CD4-positive, CD25-positive, alpha-beta regulatory T cell (primary cell): ENCODE measurements around the gene PRKCE. TPM values are rescaled to one million over a fixed set of nuclear protein-coding genes. Genes with fewer than 3 reads are reported as not detected.
"Not testable (repeated sequence)": the region's sequence is repeated elsewhere in the genome, so short reads cannot be mapped to it uniquely, and the experiment has no call there.

ENCODE experiments used
- ATAC-seq, 2 donors: fragments of 150-1000 bp; cut with Tn5 transposase; one replicate each; pipeline ENCODE4 v1.10.0; 2021; ENCODE audit warnings: low read depth in 2 of 2, moderate number of reproducible peaks in 2 of 2, moderate library complexity in 1 of 2
- DNase-seq, 3 donors: peaks; one replicate each; pipeline versions ENCODE4 v3.0.0 to v3.0.0-alpha.2; 2012 to 2022; ENCODE audit warnings: mixed read lengths in 1 of 3
- H3K27ac ChIP-seq: one replicate; pipeline ENCODE4 v1.7.0; 2013; ENCODE audit warnings: mild to moderate bottlenecking, low read length; ENCODE audit not compliant: insufficient read depth, poor library complexity, severe bottlenecking
- H3K27me3 ChIP-seq: one replicate; pipeline ENCODE4 v1.7.0; 2013; ENCODE audit warnings: low read length; ENCODE audit not compliant: control insufficient read depth, insufficient read depth
- H3K36me3 ChIP-seq: one replicate; pipeline ENCODE4 v1.7.0; 2013; ENCODE audit warnings: mild to moderate bottlenecking, low read length, moderate library complexity; ENCODE audit not compliant: control insufficient read depth, insufficient read depth
- H3K4me1 ChIP-seq: 2 replicates; pipeline ENCODE4 v1.7.0; 2013; ENCODE audit warnings: mild to moderate bottlenecking, low read length; ENCODE audit not compliant: insufficient read depth, control insufficient read depth, poor library complexity, severe bottlenecking
- H3K4me3 ChIP-seq: one replicate; pipeline ENCODE4 v1.7.0; 2013; ENCODE audit warnings: low read depth, mild to moderate bottlenecking, low read length, moderate library complexity
- H3K9me3 ChIP-seq, 2 experiments: 1 replicate in 1 of 2; 2 replicates in 1 of 2; pipeline ENCODE4 v1.7.0; 2013; ENCODE audit warnings: low read length in 2 of 2, mild to moderate bottlenecking in 1 of 2, moderate library complexity in 1 of 2; ENCODE audit not compliant: control insufficient read depth in 2 of 2
- H3K27ac Mint-ChIP-seq, 3 donors: one replicate each; pipeline ENCODE4 v1.8.0; 2020 to 2022; ENCODE audit warnings: mild to moderate bottlenecking in 3 of 3, mixed read lengths in 3 of 3, moderate library complexity in 2 of 3
- H3K27me3 Mint-ChIP-seq: one replicate; pipeline ENCODE4 v1.8.0; 2022; ENCODE audit warnings: mild to moderate bottlenecking, mixed read lengths
- H3K36me3 Mint-ChIP-seq: one replicate; pipeline ENCODE4 v1.8.0; 2020; ENCODE audit warnings: mixed read lengths
- H3K4me1 Mint-ChIP-seq, 4 donors: one replicate each; pipeline ENCODE4 v1.8.0; 2020 to 2022; ENCODE audit warnings: mixed read lengths in 4 of 4, mild to moderate bottlenecking in 1 of 4
- H3K4me3 Mint-ChIP-seq, 4 donors: one replicate each; pipeline ENCODE4 v1.8.0; 2020 to 2022; ENCODE audit warnings: mild to moderate bottlenecking in 4 of 4, mixed read lengths in 4 of 4, moderate library complexity in 3 of 4
- H3K9me3 Mint-ChIP-seq, 7 donors: one replicate each; pipeline ENCODE4 v1.8.0; 2020 to 2022; ENCODE audit warnings: mixed read lengths in 7 of 7, mild to moderate bottlenecking in 3 of 7, moderate library complexity in 2 of 7
- polyA plus RNA-seq, 4 donors: library from polyadenylated mRNA; unstranded; fragments of 300-500 nt; fragmentation: Illumina TruSeq; gene quantifications; one replicate each; pipeline ENCODE4 v1.2.3, GENCODE V29; 2021
- total RNA-seq: library from RNA; stranded (reverse); gene quantifications from one replicate; pipeline ENCODE4 v1.2.3, GENCODE V29; 2022

PRKCE gene
- total and polyA plus RNA-seq, 5 donors from 2014 or later: 0.78 to 16.5 (median 1.3) TPM

DNA sequence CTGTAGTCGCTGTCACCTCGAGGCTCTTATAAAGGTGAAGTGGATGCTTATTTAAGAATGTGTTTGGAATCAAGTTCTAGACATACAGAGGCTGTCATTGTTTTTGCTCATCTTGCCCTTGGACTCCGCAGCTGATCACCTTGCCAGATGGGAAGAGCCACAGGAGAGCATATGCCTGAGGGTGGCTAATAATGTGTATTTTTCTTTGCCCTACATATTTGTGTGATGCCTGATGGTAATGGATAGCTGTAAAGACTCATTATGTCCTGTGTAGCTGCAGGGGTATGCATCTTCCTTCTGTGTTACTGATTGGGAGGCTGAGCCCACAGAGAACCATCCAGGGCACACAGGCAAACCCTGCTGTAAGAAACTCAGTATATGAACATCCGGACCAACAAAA lies 61.7 kb downstream of the PRKCE start:
- H3K27me3 ChIP-seq: no peaks in the 10 kb centered on the region
- Mint-ChIP-seq H3K9me3 (peaks cover 0 to 2% (median 0%) of the 10 kb centered on the region in 7 donors), H3K27ac (no peak overlapping the region), H3K4me1 (peaks cover 0 to 16% (median 4%) of the 10 kb centered on the region in 4 donors), H3K36me3 (peaks cover 12% of the 10 kb centered on the region), H3K4me3 (no peak overlapping the region), H3K27me3 (peaks cover 4% of the 10 kb centered on the region)
- ATAC-seq (no peak), DNase-seq (no peak)
- H3K4me3 ChIP-seq: no peak overlapping the region
- no peaks in the 10 kb centered on the region for H3K4me1 ChIP-seq
- no peaks in the 10 kb centered on the region for H3K9me3 ChIP-seq
- no peaks in the 10 kb centered on the region for H3K36me3 ChIP-seq
- H3K27ac ChIP-seq: no peak overlapping the region

DNA sequence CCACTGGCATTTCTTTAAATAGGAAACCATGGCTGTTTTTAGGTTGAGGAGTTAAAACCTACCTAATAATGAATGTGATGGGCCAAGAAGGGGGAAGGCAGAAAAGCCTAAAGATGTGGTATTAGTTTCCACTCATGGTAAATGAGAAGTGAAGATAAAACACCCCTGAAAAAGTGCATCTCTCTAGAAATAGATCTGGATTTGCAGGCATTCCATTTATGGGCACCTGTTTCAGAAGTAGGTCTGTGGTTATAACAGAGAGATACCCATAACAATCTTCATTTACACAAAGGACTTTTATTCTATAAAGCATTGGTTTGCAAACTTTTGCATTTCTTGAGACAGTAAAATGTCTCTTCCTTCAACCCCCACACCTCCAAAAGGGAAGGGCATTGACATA lies 62.1 kb downstream of the PRKCE start:
- Mint-ChIP-seq H3K4me3 (no peak overlapping the region), H3K27ac (no peak overlapping the region), H3K27me3 (peaks cover 4% of the 10 kb centered on the region), H3K36me3 (peaks cover 7% of the 10 kb centered on the region), H3K4me1 (peaks cover 0 to 16% (median 4%) of the 10 kb centered on the region in 4 donors), H3K9me3 (peaks cover 0 to 2% (median 0%) of the 10 kb centered on the region in 7 donors)
- Histone ChIP-seq H3K36me3 (no peaks in the 10 kb centered on the region), H3K4me3 (no peak overlapping the region), H3K27ac (no peak overlapping the region), H3K27me3 (no peaks in the 10 kb centered on the region), H3K9me3 (no peaks in the 10 kb centered on the region), H3K4me1 (no peaks in the 10 kb centered on the region)
- ATAC-seq: no peak
- DNase-seq: no peak

DNA sequence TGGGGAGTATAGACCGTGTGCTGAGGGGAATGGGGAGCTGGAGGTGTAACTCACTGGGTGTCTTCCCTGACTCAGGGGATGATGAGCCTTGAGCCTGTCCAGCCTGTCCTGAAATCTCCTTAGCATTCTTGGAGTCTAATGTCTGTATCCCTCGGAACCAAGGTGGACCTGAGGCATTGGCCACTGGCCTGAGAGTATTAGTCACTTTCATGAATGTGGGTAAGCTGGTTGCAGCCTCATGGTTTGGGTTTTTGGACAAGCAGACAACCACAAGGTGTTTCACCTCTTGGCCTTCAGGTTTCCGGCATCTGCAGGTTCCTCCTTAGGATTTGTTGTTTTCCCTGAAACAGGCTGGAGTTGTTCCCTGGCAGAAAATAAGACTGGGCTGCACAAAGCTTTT lies 63.2 kb downstream of the PRKCE start:
- no peak overlapping the region for H3K27ac ChIP-seq
- Mint-ChIP-seq H3K9me3 (peaks cover 0 to 2% (median 0%) of the 10 kb centered on the region in 7 donors), H3K4me3 (no peak overlapping the region), H3K27ac (no peak overlapping the region), H3K27me3 (peaks cover 4% of the 10 kb centered on the region), H3K4me1 (peaks cover 0 to 20% (median 4%) of the 10 kb centered on the region in 4 donors), H3K36me3 (peaks cover 4% of the 10 kb centered on the region)
- DNase-seq (no peak), ATAC-seq (no peak)
- H3K36me3 ChIP-seq: no peaks in the 10 kb centered on the region
- no peaks in the 10 kb centered on the region for H3K4me1 ChIP-seq
- H3K9me3 ChIP-seq: no peaks in the 10 kb centered on the region
- H3K27me3 ChIP-seq: no peaks in the 10 kb centered on the region
- H3K4me3 ChIP-seq: no peak overlapping the region

DNA sequence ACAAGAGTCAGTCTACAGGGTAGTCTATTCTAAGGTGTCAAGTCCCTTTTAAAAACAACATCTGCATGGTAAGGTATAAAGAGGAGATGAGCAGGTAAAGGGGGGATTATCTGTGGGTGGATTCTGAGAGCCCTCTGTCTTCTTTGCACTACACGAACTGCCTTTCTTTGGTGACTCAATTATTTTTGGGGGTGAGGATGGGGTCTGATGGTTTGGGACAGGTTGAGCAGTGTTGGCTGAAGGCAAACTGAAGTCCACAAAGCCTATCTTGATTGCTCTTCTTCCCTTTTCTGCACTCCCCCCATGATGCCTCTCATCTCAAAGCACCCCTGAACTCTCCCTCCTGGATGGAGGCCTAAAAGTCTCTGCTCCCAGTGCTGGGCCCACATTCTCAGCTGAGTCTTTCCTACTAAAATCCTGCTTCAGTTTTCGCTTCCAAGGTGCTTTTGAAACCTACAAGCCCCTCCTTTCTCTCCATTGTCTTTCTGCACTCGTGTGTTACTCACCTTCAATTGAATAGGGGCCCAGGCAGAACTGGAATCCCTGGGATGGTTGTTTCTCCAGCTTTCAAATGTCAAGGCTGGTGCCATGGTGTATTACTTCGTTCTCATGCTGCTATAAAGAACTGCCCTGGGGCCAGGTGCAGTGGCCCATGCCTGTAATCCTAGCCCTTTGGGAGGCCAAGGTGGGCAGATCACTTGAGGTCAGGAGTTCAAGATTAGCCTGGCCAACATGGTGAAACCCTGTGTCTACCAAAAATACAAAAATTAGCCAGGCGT lies 64.3 kb downstream of the PRKCE start:
- H3K27ac ChIP-seq: no peak overlapping the region

DNA sequence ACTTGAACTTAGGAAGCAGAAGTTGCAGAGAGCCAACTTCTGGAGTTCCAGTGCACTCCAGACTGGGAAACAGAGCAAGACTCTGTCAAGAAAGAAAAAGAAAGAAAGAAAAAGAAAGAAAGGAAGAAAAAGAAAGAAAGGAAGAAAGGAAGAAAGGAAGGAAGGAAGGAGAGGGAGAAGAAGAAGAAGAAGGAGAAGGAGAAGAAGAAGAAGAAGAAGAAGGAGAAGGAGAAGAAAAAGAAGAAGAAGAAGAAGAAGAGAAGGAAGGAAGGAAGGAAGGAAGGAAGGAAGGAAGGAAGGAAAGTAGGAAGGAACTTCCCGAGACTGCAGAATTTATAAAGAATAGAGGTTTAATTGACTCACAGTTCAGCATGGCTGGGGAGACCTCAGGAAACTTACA lies 65.0 kb downstream of the PRKCE start:
- peaks cover 0 to 23% (median 4%) of the 10 kb centered on the region in 4 donors for H3K4me1 Mint-ChIP-seq
- DNase-seq, H3K4me3 Mint-ChIP-seq, H3K36me3 ChIP-seq, H3K27me3 ChIP-seq, H3K27ac ChIP-seq, H3K4me3 ChIP-seq, H3K9me3 Mint-ChIP-seq, H3K4me1 ChIP-seq, ATAC-seq, H3K27ac Mint-ChIP-seq, H3K9me3 ChIP-seq, H3K36me3 Mint-ChIP-seq, H3K27me3 Mint-ChIP-seq: not testable (repeated sequence)

More for the DNA sequence above, 64.3 kb downstream of the PRKCE start:
- Histone ChIP-seq H3K4me3 (no peak overlapping the region), H3K9me3 (no peaks in the 10 kb centered on the region), H3K36me3 (no peaks in the 10 kb centered on the region), H3K4me1 (no peaks in the 10 kb centered on the region), H3K27me3 (no peaks in the 10 kb centered on the region)
- Mint-ChIP-seq H3K4me1 (peaks cover 0 to 23% (median 4%) of the 10 kb centered on the region in 4 donors), H3K9me3 (peaks cover 0 to 2% (median 0%) of the 10 kb centered on the region in 7 donors), H3K4me3 (no peak overlapping the region), H3K27ac (no peak overlapping the region), H3K27me3 (peaks cover 4% of the 10 kb centered on the region), H3K36me3 (peaks cover 4% of the 10 kb centered on the region)
- DNase-seq (no peak), ATAC-seq (no peak)

DNA sequence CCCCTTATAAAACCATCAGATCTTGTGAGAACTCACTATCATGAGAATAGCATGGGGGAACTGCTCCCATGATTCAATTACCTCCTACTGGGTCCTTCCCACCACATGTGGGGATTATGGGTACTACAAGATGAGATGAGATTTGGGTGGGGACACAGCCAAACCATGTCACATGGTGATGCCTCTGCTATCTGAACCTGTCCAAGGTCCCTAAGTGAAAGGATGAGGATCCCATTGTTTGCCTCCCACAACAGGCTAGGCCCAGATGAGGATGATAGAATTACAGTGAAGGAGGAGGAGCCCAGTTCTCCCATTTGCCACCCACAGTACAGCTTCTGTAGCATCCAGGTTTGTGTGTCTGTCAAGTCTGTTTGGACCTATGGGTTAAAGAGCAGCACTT lies 65.4 kb downstream of the PRKCE start:
- Histone ChIP-seq H3K36me3 (no peaks in the 10 kb centered on the region), H3K27ac (no peak overlapping the region), H3K4me3 (no peak overlapping the region), H3K27me3 (no peaks in the 10 kb centered on the region), H3K9me3 (no peaks in the 10 kb centered on the region), H3K4me1 (no peaks in the 10 kb centered on the region)
- H3K9me3 Mint-ChIP-seq: peaks cover 0 to 2% (median 0%) of the 10 kb centered on the region in 7 donors
- H3K4me1 Mint-ChIP-seq: peaks cover 0 to 23% (median 4%) of the 10 kb centered on the region in 4 donors
- no peak for DNase-seq
- H3K36me3 Mint-ChIP-seq: peaks cover 4% of the 10 kb centered on the region
- peaks cover 4% of the 10 kb centered on the region for H3K27me3 Mint-ChIP-seq
- H3K27ac Mint-ChIP-seq: no peak overlapping the region
- no peak for ATAC-seq
- no peak overlapping the region for H3K4me3 Mint-ChIP-seq

DNA sequence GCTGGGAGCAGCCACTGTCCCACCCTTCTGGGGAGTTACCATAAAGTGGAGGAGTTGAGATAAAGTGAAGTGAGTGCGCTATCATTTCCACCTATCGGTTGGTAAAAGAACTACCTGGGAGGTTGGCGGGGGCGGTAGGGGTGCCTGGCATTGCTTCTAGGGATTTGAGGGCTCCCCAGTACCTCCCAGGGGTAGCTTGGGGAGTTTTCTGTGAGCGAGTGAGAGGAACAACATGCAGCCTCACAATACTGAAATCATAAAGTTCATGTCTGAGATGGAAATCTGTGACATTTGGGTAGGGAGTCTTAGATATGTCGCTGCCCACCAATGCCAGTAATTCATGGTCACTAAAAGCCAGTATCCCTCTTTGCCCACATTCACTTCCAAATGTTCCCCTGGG lies 68.7 kb downstream of the PRKCE start:
- Mint-ChIP-seq H3K27me3 (peaks cover 4% of the 10 kb centered on the region), H3K36me3 (no peaks in the 10 kb centered on the region), H3K4me3 (no peak overlapping the region), H3K9me3 (no peaks in the 10 kb centered on the region), H3K4me1 (peaks cover 0 to 22% (median 5%) of the 10 kb centered on the region in 4 donors), H3K27ac (no peak overlapping the region)
- ATAC-seq (no peak), DNase-seq (no peak)
- Histone ChIP-seq H3K36me3 (no peaks in the 10 kb centered on the region), H3K27me3 (no peaks in the 10 kb centered on the region), H3K4me1 (no peaks in the 10 kb centered on the region), H3K4me3 (no peak overlapping the region), H3K27ac (no peak overlapping the region), H3K9me3 (no peaks in the 10 kb centered on the region)

DNA sequence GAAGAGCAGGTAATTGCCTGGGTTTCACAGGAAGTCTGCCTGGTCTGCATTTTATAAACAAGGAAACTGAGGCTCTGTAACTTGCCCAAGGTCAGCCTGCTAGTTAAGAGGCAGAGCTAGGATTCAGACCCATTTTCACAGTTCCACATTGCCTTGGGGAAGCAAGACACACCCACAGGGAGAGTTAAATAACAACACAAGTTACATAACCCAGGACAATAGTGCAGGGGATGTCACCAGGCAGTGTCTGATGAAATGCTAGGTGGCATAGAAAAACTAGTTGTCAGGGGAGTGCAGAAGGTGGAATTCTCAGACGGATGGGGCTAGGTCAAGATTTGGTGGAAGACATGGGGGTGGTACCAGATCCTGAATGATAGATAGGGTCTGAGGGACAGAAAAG lies 69.7 kb downstream of the PRKCE start:
- Mint-ChIP-seq H3K36me3 (no peaks in the 10 kb centered on the region), H3K27me3 (peaks cover 4% of the 10 kb centered on the region), H3K4me1 (peaks cover 0 to 17% (median 4%) of the 10 kb centered on the region in 4 donors), H3K4me3 (no peak overlapping the region), H3K9me3 (no peaks in the 10 kb centered on the region), H3K27ac (no peak overlapping the region)
- DNase-seq (no peak), ATAC-seq (no peak)
- Histone ChIP-seq H3K4me1 (no peaks in the 10 kb centered on the region), H3K9me3 (no peaks in the 10 kb centered on the region), H3K27me3 (no peaks in the 10 kb centered on the region), H3K27ac (no peak overlapping the region), H3K4me3 (no peak overlapping the region), H3K36me3 (no peaks in the 10 kb centered on the region)
